AG20443 (cell line): ENCODE data around the gene PEG3.

ENCODE experiments used
- DNase-seq: peaks from one replicate; pipeline ENCODE4 v3.0.0; 2012; ENCODE audit warnings: low spot score, mixed read lengths

Gene PEG3

DNA sequence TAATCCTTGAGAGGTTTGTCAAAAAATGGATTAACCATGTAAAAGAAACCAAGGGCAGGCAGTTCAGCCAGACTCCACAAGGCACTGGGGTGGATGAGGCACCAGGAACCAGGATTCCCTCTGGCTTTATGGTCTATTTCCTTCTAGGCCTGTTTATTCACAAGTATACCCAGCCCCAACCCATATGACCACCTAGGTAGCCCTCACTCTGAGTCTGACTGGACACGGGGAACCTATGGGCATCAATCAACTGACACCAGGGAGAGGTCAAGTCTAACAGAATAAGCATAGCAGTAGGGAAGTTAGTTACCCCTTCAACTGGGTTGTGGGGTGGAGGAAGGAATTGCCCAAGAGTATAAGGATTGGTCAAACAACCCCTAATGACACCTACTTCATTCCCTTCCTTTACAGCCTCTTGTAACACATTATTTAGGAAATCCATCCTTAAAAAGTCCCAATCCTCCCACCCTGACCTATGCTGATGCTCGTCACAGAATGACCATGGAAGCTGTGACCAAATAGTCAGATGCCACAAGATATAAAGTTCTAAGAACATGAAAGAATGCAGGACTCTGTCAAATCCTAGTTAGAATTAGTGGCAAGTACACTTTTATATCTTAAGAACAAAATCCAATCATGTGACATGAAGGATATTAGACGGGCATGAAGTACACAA lies 31.7 kb downstream of the PEG3 start:
- no peak for DNase-seq

DNA sequence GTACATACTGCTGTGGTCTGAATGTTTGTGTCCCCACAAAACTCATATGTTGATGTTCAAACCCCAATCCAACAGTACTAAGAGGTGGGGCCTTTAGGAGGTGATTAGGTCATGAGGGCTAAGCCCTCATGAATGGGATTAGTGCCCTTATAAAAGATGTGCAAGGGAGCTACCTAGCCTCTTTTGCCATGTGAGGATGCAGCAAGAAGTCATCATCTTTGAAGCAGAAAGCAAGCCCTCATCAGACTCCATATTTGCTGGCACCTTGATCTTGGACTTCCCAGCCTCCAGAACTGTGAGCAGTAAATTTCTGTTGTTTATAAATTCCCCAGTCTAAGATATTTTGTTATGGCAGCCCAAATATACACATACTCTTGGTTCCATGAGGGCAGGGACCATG lies 33.9 kb downstream of the PEG3 start:
- no peak for DNase-seq
